HepG2 (cell line): ENCODE data around the gene SSTR5. TPM values are rescaled to one million over a fixed set of nuclear protein-coding genes. Genes with fewer than 3 reads are reported as not detected.
A peak's percentile ranks its signal among the peaks of the same experiment; 100 is the strongest.

ENCODE experiments used
- AKAP8 ChIP-seq: sonication (generic); formaldehyde crosslinking; IDR thresholded peaks from 2 replicates; pipeline ENCODE4 v1.5.1; 2020; ENCODE audit warnings: mild to moderate bottlenecking, missing genetic modification reagents
- ASH2L ChIP-seq: fragments of 300-600, 200-600 bp; sonication (generic); IDR thresholded peaks from 2 replicates; pipeline ENCODE4 v1.7.0; 2017; ENCODE audit warnings: low read depth, mild to moderate bottlenecking, moderate library complexity, mixed read lengths, low read length; ENCODE audit not compliant: insufficient read length
- HMG20A ChIP-seq: IDR thresholded peaks from 2 replicates; pipeline ENCODE4 v1.6.1; 2016; ENCODE audit warnings: borderline replicate concordance
- HOXA3 ChIP-seq: sonication (generic); formaldehyde crosslinking; IDR thresholded peaks from 2 replicates; pipeline ENCODE4 v1.5.0; 2020; ENCODE audit warnings: missing genetic modification reagents
- HOXA7 ChIP-seq: sonication (generic); formaldehyde crosslinking; IDR thresholded peaks from 2 replicates; pipeline ENCODE4 v1.8.1; 2022; ENCODE audit warnings: mild to moderate bottlenecking, missing genetic modification reagents, moderate library complexity
- KDM1A ChIP-seq: IDR thresholded peaks from 2 replicates; pipeline ENCODE4 v1.6.1; 2016; ENCODE audit warnings: missing compliant biosample characterization
- LCORL ChIP-seq, 2 experiments: fragments of 450-650 bp in 1 of 2; sonication (generic) in 1 of 2; formaldehyde crosslinking in 1 of 2; IDR thresholded peaks; 2 replicates each; pipeline versions ENCODE4 v1.5.0 to v1.6.1; 2017 to 2020; ENCODE audit warnings: antibody characterized with exemption in 1 of 2, missing genetic modification reagents in 1 of 2
- MED8 ChIP-seq: sonication (generic); formaldehyde crosslinking; IDR thresholded peaks from 2 replicates; pipeline ENCODE4 v1.8.1; 2023; ENCODE audit warnings: mild to moderate bottlenecking, missing genetic modification reagents; ENCODE audit not compliant: insufficient replicate concordance
- MEIS1 ChIP-seq: sonication (generic); formaldehyde crosslinking; IDR thresholded peaks from 2 replicates; pipeline ENCODE4 v1.9.0; 2021; ENCODE audit warnings: mild to moderate bottlenecking, missing genetic modification reagents, moderate library complexity, borderline replicate concordance
- MTA3 ChIP-seq: sonication (generic); formaldehyde crosslinking; IDR thresholded peaks from 2 replicates; pipeline ENCODE4 v1.4.0; 2020; ENCODE audit warnings: missing genetic modification reagents
- NFIC ChIP-seq: IDR thresholded peaks from 2 replicates; pipeline ENCODE4 v1.6.1; 2012; ENCODE audit warnings: mild to moderate bottlenecking, low read length, inconsistent platforms
- NR2F6 ChIP-seq, 2 experiments: IDR thresholded peaks; 2 replicates each; pipeline ENCODE4 v1.6.1; 2016; ENCODE audit warnings: antibody characterized with exemption in 1 of 2, mild to moderate bottlenecking in 1 of 2
- ZFP1 ChIP-seq: IDR thresholded peaks from 2 replicates; pipeline ENCODE4 v1.6.1; 2016
- ZFX ChIP-seq: sonication (generic); formaldehyde crosslinking; IDR thresholded peaks from 2 replicates; pipeline ENCODE4 v1.4.0; 2020; ENCODE audit warnings: mild to moderate bottlenecking, low read depth, missing genetic modification reagents, moderate library complexity
- ZNF296 ChIP-seq: sonication (generic); formaldehyde crosslinking; conservative IDR thresholded peaks from 2 replicates; pipeline ENCODE4 v1.5.0; 2020; ENCODE audit warnings: mild to moderate bottlenecking, missing genetic modification reagents
- ZNF850 ChIP-seq: sonication (generic); formaldehyde crosslinking; conservative IDR thresholded peaks from 2 replicates; pipeline ENCODE4 v1.9.0; 2021; ENCODE audit warnings: mild to moderate bottlenecking, missing genetic modification reagents
- ZNF879 ChIP-seq: sonication (generic); formaldehyde crosslinking; IDR thresholded peaks from 2 replicates; pipeline ENCODE4 v1.8.1; 2023; ENCODE audit warnings: missing genetic modification reagents
- polyA plus RNA-seq, 8 experiments: library from polyadenylated mRNA; depleted of rRNA in 3 of 8; stranded (reverse) in 7 of 8; unstranded in 1 of 8; fragments of >200 nt; fragmentation: Illumina TruSeq in 4 of 8; extraction: Trizol in 4 of 8; gene quantifications; 2 replicates each; pipeline versions ENCODE4 v1.2.1 to v1.2.3, GENCODE V29; 2011 to 2016; ENCODE audit warnings: low read depth in 4 of 8, missing spikeins in 1 of 8, mixed read lengths in 1 of 8; ENCODE audit not compliant: insufficient read depth in 1 of 8
- total RNA-seq, 5 experiments: library from RNA; depleted of rRNA; stranded (reverse); fragments of >200 nt; fragmentation: Illumina TruSeq; extraction: Trizol; gene quantifications; 2 replicates each; pipeline ENCODE4 v1.2.3, GENCODE V29; 2016; ENCODE audit warnings: low read depth in 1 of 5
- TF ChIP-seq, protein P1 (sequence below): IDR thresholded peaks from 2 replicates; pipeline ENCODE4 v1.6.1; 2016
- TF ChIP-seq, protein P2 (sequence below): sonication (generic); formaldehyde crosslinking; IDR thresholded peaks from 2 replicates; pipeline ENCODE4 v1.5.1; 2020; ENCODE audit warnings: mild to moderate bottlenecking, missing genetic modification reagents, moderate library complexity
- TF ChIP-seq, protein P3 (sequence below): sonication (generic); formaldehyde crosslinking; IDR thresholded peaks from 2 replicates; pipeline ENCODE4 v1.5.1; 2020; ENCODE audit warnings: mild to moderate bottlenecking, missing genetic modification reagents
- TF ChIP-seq, protein P4 (sequence below): fragments of 450-650 bp; IDR thresholded peaks from 2 replicates; pipeline ENCODE4 v1.6.1; 2017

SSTR5 gene
- total and polyA plus RNA-seq, 2 of the 13 experiments (the other 11 are each of a cell fraction or from before 2014, with no cell fraction given) = 0.20 to 0.49 TPM

DNA sequence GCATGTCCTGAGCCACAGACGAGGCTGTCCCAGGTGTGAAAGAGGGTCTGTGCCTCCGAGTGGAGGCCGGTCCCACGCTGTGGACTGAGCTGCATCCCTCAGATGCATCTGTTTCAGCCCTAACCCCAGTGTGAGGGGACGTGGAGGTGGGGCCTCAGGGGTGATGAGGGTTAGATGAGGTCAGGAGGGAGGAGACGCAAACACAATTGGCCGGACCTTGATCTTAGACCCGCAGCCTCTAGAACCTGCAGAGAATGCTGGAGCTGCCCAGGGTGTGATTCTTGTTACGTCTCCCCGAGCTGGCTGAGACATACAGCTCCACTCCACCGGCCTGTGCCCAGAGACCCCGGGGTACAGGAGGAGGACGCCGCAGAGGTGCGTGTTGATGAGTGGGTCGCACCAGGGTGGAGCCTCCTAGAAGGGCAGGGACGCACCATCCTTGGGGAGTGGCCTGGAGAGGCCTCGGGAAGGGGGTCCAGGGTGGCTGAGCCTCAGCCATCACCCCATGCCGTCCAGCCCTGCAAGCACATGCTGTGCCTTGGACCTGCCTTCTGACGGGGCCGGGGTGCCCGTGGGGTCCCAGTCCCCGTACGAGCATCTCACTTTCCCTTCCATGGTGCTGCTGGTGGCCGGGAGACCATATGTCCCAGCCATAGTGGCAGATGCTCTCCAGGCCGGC, 40.1 kb downstream of the SSTR5 start (continued):
- TF ChIP-seq MTA3 (CRISPR knock-in tag) (no peak), ZNF850 (CRISPR knock-in tag) (no peak), AKAP8 (CRISPR knock-in tag) (no peak), ZFX (CRISPR knock-in tag) (no peak), ZFP1 (CRISPR knock-in tag) (no peak), LCORL (IDR thresholded peaks at IDR 0.05) (no peak), LCORL (CRISPR knock-in tag; IDR thresholded peaks at IDR 0.05) (no peak), MED8 (CRISPR knock-in tag) (no peak), HMG20A (CRISPR knock-in tag) (no peak), ZNF296 (no peak), ASH2L (peak; percentile 42), ZNF879 (CRISPR knock-in tag) (no peak), KDM1A (CRISPR knock-in tag) (no peak), NFIC (no peak), HOXA7 (CRISPR knock-in tag) (0 out of 2 replicates have a peak, but pooled peaks have one; percentile 61), MEIS1 (CRISPR knock-in tag) (no peak), HOXA3 (CRISPR knock-in tag) (peak; percentile 17; the same call in 1 of the 2 replicates), NR2F6 (IDR thresholded peaks at IDR 0.05) (peak; percentile 66; the same call in 1 of the 2 replicates), NR2F6 (CRISPR knock-in tag; IDR thresholded peaks at IDR 0.05) (peak; percentile 84)
- TF ChIP-seq, protein P1, sequence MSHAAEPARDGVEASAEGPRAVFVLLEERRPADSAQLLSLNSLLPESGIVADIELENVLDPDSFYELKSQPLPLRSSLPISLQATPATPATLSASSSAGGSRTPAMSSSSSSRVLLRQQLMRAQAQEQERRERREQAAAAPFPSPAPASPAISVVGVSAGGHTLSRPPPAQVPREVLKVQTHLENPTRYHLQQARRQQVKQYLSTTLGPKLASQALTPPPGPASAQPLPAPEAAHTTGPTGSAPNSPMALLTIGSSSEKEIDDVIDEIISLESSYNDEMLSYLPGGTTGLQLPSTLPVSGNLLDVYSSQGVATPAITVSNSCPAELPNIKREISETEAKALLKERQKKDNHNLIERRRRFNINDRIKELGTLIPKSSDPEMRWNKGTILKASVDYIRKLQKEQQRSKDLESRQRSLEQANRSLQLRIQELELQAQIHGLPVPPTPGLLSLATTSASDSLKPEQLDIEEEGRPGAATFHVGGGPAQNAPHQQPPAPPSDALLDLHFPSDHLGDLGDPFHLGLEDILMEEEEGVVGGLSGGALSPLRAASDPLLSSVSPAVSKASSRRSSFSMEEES (CRISPR knock-in tag) = no peak
- TF ChIP-seq, protein P2, sequence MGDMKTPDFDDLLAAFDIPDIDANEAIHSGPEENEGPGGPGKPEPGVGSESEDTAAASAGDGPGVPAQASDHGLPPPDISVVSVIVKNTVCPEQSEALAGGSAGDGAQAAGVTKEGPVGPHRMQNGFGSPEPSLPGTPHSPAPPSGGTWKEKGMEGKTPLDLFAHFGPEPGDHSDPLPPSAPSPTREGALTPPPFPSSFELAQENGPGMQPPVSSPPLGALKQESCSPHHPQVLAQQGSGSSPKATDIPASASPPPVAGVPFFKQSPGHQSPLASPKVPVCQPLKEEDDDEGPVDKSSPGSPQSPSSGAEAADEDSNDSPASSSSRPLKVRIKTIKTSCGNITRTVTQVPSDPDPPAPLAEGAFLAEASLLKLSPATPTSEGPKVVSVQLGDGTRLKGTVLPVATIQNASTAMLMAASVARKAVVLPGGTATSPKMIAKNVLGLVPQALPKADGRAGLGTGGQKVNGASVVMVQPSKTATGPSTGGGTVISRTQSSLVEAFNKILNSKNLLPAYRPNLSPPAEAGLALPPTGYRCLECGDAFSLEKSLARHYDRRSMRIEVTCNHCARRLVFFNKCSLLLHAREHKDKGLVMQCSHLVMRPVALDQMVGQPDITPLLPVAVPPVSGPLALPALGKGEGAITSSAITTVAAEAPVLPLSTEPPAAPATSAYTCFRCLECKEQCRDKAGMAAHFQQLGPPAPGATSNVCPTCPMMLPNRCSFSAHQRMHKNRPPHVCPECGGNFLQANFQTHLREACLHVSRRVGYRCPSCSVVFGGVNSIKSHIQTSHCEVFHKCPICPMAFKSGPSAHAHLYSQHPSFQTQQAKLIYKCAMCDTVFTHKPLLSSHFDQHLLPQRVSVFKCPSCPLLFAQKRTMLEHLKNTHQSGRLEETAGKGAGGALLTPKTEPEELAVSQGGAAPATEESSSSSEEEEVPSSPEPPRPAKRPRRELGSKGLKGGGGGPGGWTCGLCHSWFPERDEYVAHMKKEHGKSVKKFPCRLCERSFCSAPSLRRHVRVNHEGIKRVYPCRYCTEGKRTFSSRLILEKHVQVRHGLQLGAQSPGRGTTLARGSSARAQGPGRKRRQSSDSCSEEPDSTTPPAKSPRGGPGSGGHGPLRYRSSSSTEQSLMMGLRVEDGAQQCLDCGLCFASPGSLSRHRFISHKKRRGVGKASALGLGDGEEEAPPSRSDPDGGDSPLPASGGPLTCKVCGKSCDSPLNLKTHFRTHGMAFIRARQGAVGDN = peak; percentile 18
- TF ChIP-seq, protein P3, sequence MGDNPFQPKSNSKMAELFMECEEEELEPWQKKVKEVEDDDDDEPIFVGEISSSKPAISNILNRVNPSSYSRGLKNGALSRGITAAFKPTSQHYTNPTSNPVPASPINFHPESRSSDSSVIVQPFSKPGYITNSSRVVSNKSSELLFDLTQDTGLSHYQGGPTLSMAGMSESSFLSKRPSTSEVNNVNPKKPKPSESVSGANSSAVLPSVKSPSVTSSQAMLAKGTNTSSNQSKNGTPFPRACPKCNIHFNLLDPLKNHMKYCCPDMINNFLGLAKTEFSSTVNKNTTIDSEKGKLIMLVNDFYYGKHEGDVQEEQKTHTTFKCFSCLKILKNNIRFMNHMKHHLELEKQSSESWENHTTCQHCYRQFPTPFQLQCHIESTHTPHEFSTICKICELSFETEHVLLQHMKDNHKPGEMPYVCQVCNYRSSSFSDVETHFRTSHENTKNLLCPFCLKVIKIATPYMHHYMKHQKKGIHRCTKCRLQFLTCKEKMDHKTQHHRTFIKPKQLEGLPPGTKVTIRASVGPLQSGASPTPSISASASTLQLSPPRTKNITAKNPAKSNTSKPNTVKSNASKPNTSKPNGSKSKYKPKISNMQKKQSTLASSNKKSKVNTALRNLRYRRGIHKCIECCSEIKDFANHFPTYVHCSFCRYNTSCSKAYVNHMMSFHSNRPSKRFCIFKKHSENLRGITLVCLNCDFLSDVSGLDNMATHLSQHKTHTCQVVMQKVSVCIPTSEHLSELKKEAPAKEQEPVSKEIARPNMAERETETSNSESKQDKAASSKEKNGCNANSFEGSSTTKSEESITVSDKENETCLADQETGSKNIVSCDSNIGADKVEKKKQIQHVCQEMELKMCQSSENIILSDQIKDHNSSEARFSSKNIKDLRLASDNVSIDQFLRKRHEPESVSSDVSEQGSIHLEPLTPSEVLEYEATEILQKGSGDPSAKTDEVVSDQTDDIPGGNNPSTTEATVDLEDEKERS (CRISPR knock-in tag) = no peak
- TF ChIP-seq, protein P4, sequence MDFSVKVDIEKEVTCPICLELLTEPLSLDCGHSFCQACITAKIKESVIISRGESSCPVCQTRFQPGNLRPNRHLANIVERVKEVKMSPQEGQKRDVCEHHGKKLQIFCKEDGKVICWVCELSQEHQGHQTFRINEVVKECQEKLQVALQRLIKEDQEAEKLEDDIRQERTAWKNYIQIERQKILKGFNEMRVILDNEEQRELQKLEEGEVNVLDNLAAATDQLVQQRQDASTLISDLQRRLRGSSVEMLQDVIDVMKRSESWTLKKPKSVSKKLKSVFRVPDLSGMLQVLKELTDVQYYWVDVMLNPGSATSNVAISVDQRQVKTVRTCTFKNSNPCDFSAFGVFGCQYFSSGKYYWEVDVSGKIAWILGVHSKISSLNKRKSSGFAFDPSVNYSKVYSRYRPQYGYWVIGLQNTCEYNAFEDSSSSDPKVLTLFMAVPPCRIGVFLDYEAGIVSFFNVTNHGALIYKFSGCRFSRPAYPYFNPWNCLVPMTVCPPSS = no peak
